Urinary bladder (tissue), 4 donors: ENCODE results near the gene CCDC57. TPM values are rescaled to one million over a fixed set of nuclear protein-coding genes. Genes with fewer than 3 reads are reported as not detected.
"Not testable (repeated sequence)": the region's sequence is repeated elsewhere in the genome, so short reads cannot be mapped to it uniquely, and the experiment has no call there.

Source experiments
- DNase-seq: peaks from one replicate; pipeline ENCODE4 v3.0.0-alpha.2; 2015; ENCODE audit errors: extremely low spot score
- H3K27ac ChIP-seq: one replicate; pipeline ENCODE4 v1.5.1; 2013; ENCODE audit warnings: low read depth, mild to moderate bottlenecking, moderate library complexity
- H3K36me3 ChIP-seq: one replicate; pipeline ENCODE4 v1.6.1; 2013; ENCODE audit warnings: mild to moderate bottlenecking, moderate library complexity; ENCODE audit not compliant: insufficient read depth
- H3K4me1 ChIP-seq: one replicate; pipeline ENCODE4 v1.6.1; 2013; ENCODE audit warnings: mild to moderate bottlenecking, moderate library complexity; ENCODE audit not compliant: insufficient read depth
- H3K4me3 ChIP-seq: one replicate; pipeline ENCODE4 v1.5.1; 2013; ENCODE audit warnings: low read depth, low read length
- WGBS: extraction: QIAGEN DNeasy Blood & Tissue Kit; methylation state at CpG from one replicate; pipeline ENCODE4 v1.1.7; 2013; 5-methylcytosine and 5-hydroxymethylcytosine counted together
- polyA plus RNA-seq: library from polyadenylated mRNA; stranded (reverse); fragments of 200-250 nt; gene quantifications from one replicate; pipeline ENCODE4 v1.2.3, GENCODE V29; 2013
- total RNA-seq: library from RNA; depleted of rRNA; stranded (reverse); fragments of >200 nt; gene quantifications from one replicate; pipeline ENCODE4 v1.2.3, GENCODE V29; 2014
- donor health status: healthy with polysubstance abuse.
- donor health status: healthy.

Gene CCDC57
- total and polyA plus RNA-seq, 2 donors, result 23.7 to 25.9 TPM

GRCh38 chr17:82200743-82201497, 11.7 kb downstream of the CCDC57 start:
- Histone ChIP-seq H3K4me1 (no peaks in the 10 kb centered on the region), H3K36me3 (no peaks in the 10 kb centered on the region), H3K27ac (no peak overlapping the region), H3K4me3 (no peak overlapping the region)
- DNase-seq, result no peak
- WGBS, result 77% methylated on average over 13 of the region's 13 CpGs

DNA sequence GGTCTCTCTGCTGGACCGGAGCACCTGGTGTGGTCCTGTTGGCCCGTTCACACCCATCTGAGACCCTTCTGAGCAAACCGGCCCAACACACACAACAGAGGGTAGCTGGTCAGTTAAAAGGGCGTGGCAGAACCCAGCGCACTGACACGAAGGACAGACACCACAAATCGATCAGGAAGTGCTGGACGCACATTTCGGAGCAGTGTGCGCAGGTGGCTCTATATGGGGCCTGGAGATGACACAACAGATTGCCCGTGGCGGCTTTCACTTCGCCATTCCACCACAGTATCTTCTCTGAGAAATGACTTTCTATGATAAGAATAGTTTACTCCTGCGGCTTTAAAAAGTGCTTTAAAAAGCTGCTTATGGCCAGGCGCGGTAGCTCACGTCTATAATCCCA, 12.5 kb downstream of the CCDC57 start:
- no peak overlapping the region for H3K27ac ChIP-seq
- no peak overlapping the region for H3K4me3 ChIP-seq
- 88% methylated on average over 17 of the region's 17 CpGs for WGBS
- H3K36me3 ChIP-seq, result no peaks in the 10 kb centered on the region
- H3K4me1 ChIP-seq, result no peaks in the 10 kb centered on the region
- DNase-seq, result no peak

GRCh38 chr17:82199496-82199895, 13.1 kb downstream of the CCDC57 start:
- WGBS, result 94% methylated on average over 12 of the region's 12 CpGs
- H3K4me1 ChIP-seq, result no peaks in the 10 kb centered on the region

DNA sequence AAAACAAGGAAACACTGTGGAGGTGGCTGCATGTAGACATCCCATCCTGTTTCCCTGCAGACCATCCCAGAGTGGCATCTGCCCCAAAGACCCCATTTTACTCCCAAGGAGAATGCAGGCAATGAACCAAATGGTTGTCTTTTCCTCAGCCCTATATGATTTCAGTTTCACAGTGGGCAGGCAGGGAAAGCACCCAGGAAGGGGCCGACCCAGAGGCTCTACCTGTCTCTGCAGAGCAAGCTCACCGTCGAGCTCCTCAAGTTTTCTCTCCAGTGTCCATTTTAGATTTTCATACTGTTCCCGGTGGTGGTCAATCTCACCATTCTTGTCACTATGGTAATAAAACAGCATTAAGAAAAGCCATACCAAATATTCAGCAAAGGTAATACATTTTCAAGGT, 14.6 kb downstream of the CCDC57 start:
- no peaks in the 10 kb centered on the region for H3K36me3 ChIP-seq
- WGBS, result 86% methylated on average over 4 of the region's 4 CpGs

More at GRCh38 chr17:82199496-82199895, 13.1 kb downstream of the CCDC57 start:
- DNase-seq, result no peak
- Histone ChIP-seq H3K4me3 (no peak overlapping the region), H3K36me3 (no peaks in the 10 kb centered on the region), H3K27ac (no peak overlapping the region)

DNA sequence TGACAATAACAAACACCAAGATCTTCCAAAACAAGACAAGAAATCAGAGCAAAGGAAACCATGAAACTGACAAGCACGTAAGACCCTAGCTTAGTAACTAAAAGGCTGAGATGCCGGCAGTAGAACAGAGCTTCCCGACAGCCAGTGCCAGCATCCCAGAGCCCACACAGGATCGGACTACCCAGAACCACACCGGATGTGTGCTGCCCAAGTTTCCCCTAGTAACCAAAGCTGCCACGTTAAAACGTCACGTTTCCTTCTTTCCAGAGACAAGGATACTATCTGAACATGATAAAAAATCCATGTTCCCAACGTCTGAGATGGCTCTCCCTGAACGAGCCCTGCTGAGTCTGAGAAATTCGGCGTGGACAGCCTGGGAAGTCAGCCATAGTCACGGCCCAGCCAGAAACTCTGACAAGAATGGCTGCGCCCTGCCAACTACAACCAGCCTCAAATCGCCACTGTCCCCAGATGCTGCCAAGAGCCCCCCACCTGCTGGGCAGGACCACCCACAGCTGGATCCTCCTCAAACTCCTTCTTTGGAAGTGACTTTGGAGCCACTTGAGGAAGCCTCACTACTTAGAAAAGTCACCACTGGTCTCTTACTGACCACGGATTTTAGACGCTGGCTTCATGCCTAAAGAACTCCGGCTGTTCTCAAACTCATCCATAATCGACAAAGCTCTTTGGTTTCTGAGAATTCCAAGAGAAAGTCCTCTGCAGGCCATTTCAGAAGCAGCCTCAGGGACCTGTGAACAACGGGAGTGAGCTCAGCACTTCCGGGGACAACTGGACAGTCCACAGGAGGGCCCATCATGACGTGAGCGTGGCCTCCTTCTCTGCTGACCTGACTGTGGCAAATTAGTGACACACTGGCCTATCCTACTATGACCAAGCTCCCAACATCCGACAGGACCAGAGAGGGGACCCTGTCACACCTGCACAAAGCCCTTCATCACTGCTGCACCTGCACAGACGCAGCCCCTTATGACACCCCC, 16.7 kb downstream of the CCDC57 start:
- H3K4me3 ChIP-seq, result no peak overlapping the region
- no peak for DNase-seq
- 51% methylated on average over 25 of the region's 25 CpGs for WGBS
- peak overlapping the region; percentile 61 for H3K27ac ChIP-seq
- H3K36me3 ChIP-seq, result no peaks in the 10 kb centered on the region
- H3K4me1 ChIP-seq, result no peaks in the 10 kb centered on the region

More for the DNA sequence above, 14.6 kb downstream of the CCDC57 start:
- DNase-seq, result no peak
- Histone ChIP-seq H3K27ac (no peak overlapping the region), H3K4me1 (no peaks in the 10 kb centered on the region), H3K4me3 (no peak overlapping the region)

GRCh38 chr17:82194765-82195164, 17.9 kb downstream of the CCDC57 start:
- Histone ChIP-seq H3K27ac (no peak overlapping the region), H3K36me3 (no peaks in the 10 kb centered on the region)
- 96% methylated on average over 16 of the region's 16 CpGs for WGBS

DNA sequence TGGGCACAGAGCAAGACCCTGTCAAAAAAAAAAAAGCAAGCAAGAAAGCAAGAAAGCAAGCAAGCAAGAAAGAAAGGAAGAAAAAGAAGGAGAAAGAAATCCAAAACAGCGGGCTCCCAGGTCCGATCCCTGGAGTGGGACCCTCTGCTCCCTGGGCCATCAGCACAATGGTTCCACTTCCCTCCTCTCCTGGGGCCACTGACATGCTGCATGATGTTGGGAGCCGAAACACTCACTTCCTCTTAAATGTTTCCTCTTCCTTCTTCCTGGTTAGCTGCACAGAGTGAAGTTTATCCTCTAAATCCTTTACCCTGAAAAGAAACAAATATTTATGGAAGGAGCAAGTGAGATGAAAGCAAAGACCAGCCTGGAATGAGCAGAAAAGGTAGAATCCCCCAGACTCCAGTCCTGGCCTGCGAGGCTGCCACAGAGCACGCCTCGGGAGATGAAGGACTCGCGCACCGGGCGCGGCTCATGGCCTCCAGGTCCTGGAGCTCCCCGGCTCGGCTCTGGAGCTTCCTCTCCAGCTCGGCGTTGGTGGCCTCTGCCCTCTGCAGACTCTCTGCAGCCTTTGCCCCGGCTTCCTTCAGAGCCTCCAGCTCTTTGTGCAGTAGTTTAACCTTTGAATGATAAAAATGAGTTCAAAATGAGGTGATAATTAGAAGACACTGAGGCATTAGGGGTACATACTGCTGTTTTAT, 19.0 kb downstream of the CCDC57 start:
- Histone ChIP-seq H3K27ac (no peak overlapping the region), H3K4me3 (no peak overlapping the region), H3K36me3 (no peaks in the 10 kb centered on the region), H3K4me1 (no peaks in the 10 kb centered on the region)
- WGBS, result 79% methylated on average over 16 of the region's 16 CpGs
- no peak for DNase-seq

More at GRCh38 chr17:82194765-82195164, 17.9 kb downstream of the CCDC57 start:
- Histone ChIP-seq H3K4me3 (no peak overlapping the region), H3K4me1 (no peaks in the 10 kb centered on the region)
- DNase-seq, result no peak

DNA sequence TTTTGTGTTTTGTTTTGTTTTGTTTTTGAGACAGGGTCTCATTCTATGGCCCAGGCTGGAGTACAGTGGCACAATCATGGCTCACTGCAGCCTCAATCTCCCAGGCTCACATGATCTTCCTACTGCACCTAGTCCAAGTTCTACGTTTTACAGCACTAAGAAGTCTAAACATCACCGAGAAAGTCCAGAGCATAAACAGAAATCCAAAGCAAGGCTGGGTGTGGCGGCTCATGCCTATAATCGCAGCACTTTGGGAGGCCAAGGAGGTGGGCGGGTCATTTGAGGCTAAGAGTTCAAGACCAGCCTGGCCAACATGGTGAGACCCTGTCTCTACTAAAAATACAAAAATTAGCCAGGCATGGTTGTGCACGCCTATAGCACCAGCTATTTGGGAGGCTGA, 19.6 kb downstream of the CCDC57 start:
- not testable (repeated sequence) for H3K36me3 ChIP-seq, H3K4me3 ChIP-seq, H3K27ac ChIP-seq, H3K4me1 ChIP-seq, DNase-seq
- 63% methylated on average over 6 of the region's 6 CpGs for WGBS

- H3K4me1 ChIP-seq, result no peaks in the 10 kb centered on the region
- WGBS, result 91% methylated on average over 26 of the region's 26 CpGs
- DNase-seq, result no peak
- H3K4me3 ChIP-seq, result no peak overlapping the region
- H3K27ac ChIP-seq, result no peak overlapping the region
- H3K36me3 ChIP-seq, result no peaks in the 10 kb centered on the region
These were observed 24.4 kb downstream of the CCDC57 start for GRCh38 chr17:82188001-82188961.

DNA sequence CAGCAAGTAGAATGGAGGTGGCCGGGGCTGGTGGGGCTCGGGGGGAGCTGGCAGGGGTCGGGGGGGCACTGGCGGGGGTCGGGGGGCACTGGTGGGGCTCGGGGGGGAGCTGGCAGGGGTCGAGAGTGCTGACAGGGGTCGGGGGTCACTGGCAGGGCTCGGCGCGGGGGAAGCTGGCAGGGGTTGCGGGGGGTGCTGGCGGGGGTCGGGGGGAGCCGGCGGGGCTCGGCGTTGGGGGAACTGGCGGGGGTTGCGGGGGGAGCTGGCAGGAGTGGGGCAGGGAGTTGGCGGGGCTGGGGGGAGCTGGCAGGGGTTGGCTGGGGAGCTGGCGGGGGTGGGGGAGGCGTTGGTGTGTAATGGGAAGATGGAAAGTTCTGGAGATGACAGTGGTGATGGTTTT, 25.1 kb downstream of the CCDC57 start:
- Histone ChIP-seq H3K4me3 (no peak overlapping the region), H3K27ac (no peak overlapping the region), H3K4me1 (no peaks in the 10 kb centered on the region), H3K36me3 (no peaks in the 10 kb centered on the region)
- no peak for DNase-seq
- 93% methylated on average over 23 of the region's 23 CpGs for WGBS

GRCh38 chr17:82186221-82186620, 26.4 kb downstream of the CCDC57 start:
- WGBS, result 96% methylated on average over 15 of the region's 15 CpGs
- DNase-seq, result no peak
- no peak overlapping the region for H3K27ac ChIP-seq
- no peak overlapping the region for H3K4me3 ChIP-seq
- no peaks in the 10 kb centered on the region for H3K36me3 ChIP-seq
- H3K4me1 ChIP-seq, result no peaks in the 10 kb centered on the region

DNA sequence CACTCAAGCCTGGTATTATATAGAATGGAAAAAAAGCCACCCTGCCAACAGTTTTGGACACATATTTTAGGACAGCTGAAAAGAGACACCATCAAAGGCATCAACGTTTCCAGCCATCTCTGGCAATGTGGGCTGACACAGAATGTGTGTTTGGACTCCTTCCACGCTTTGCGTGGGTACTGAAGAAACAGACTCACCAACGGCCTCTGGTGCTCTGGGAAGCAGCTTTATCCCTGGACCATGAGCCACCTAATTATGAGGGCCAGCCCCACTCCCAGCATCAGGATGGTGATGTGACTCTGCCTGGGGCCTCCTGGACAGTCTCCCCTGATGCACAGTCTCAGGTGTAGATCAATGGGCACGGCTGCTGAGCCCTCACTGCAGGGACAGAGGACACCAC, 27.9 kb downstream of the CCDC57 start:
- Histone ChIP-seq H3K4me1 (no peaks in the 10 kb centered on the region), H3K36me3 (no peaks in the 10 kb centered on the region), H3K27ac (no peak overlapping the region), H3K4me3 (no peak overlapping the region)
- WGBS, result 85% methylated on average over 5 of the region's 5 CpGs
- no peak for DNase-seq
